GM19397 (cell line): ENCODE data around the gene ATN1.

ENCODE experiments used
- ATAC-seq: cut with Tn5 transposase; IDR thresholded peaks from one replicate; pipeline ENCODE4 v1.9.1; 2021; ENCODE audit warnings: mild to moderate bottlenecking, moderate library complexity; ENCODE audit not compliant: unreplicated experiment

ATN1 gene

DNA sequence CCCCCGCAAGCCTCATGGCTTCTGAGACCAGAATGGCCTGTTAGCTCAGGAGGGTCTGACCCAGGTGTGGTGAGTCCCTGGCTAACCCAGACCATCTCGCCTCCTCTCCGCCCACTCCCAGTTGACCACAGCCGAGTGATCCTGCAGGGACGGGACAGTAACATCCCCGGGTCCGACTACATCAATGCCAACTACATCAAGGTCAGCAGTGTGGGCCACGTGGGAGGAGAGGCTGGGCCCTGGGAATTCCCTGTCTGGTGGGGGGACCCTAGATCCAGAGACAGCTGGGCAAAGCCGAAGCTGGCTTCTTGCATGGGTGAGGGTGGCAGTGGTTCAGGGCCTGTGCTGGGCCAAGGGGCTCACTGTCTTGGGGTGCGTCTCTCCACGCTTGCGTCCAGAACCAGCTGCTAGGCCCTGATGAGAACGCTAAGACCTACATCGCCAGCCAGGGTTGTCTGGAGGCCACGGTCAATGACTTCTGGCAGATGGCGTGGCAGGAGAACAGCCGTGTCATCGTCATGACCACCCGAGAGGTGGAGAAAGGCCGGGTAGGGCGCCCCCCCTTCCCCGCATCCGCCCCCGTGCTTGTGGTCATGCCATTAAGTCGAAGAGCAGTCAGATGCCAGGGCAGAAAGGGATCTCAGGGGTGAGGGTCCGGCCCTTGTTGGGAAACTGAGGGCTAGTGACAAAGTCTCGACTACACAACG is 28.4 kb downstream of the ATN1 start:
- ATAC-seq, result no peak

DNA sequence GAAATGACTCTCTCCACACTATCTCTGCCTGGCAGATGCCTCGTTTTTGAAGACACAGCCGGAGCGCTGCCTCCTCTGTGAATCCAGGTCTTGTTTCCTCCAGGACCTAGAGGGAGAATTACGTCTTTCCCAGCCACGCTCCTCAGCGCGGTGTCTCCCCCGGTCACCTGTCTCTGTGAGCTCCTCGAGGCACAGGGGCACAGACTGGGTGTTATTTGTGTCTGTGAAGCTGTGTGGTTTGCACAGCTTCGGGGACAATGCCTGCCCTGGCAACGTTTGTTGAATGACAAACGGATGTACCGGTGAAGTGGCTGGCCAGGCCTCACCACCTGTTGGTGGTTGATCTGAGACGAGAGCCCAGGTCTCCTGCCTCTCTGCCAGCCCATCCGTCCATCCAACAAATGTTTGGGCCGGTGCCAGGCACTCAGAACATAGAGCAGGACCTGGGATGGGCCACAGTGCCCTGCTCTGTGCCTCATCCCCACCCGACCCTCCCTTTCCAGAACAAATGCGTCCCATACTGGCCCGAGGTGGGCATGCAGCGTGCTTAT is 29.5 kb downstream of the ATN1 start:
- ATAC-seq, result no peak

DNA sequence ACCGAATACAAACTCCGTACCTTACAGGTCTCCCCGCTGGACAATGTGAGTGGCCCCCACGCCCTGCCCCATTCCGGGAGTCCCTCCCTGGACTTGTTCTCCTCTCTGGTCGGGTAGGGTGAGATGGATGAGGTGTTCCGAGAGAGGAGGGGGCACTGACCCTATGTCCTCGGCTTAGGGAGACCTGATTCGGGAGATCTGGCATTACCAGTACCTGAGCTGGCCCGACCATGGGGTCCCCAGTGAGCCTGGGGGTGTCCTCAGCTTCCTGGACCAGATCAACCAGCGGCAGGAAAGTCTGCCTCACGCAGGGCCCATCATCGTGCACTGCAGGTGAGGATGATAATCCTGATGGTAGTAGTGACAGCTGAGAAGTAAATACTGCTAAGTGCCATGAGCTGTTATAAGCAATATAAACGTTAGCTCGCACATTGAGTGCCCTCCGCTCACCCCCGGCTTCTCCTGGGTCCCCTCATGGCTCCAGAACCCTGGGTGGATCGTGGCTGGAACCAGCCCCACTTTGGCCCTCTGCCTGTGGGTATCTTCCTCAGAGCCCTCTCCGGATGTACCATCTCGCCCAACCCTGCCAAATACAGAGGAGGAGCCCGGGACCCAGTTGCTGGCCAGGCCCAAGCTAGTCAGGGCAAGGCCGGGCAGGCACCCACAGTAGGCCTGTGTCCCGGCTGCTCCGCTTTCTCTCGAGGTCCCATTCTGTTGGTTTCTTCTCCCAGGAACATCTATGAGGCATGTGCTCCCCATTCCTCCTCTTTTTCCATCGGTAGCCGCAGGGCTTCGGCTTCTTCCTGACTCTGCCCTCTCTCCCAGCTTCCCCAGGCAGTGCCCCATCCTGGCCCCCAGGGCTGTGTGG is 30.2 kb downstream of the ATN1 start:
- ATAC-seq, result no peak

DNA sequence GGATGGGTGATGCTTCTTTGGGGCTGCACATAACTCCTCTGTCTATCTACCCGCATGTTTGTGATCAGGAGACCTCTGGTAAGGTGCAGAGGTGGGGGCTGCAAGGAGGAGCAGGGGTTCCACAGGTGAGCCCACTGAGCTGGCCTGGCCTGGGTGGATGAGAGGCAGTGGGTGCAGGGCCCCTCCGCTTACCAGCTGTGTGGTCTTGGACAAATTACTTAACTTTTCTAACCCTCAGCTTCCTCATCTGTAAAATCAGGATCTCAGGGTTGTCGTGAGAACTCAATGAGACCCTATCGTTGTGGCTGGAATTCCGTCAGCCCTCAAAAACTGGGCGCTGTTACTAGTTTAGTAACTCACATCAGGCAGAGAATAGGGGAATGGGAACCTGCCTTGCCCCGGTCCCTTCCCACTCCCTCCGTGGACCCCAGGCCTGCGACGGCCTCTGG is 30.9 kb downstream of the ATN1 start:
- no peak for ATAC-seq

DNA sequence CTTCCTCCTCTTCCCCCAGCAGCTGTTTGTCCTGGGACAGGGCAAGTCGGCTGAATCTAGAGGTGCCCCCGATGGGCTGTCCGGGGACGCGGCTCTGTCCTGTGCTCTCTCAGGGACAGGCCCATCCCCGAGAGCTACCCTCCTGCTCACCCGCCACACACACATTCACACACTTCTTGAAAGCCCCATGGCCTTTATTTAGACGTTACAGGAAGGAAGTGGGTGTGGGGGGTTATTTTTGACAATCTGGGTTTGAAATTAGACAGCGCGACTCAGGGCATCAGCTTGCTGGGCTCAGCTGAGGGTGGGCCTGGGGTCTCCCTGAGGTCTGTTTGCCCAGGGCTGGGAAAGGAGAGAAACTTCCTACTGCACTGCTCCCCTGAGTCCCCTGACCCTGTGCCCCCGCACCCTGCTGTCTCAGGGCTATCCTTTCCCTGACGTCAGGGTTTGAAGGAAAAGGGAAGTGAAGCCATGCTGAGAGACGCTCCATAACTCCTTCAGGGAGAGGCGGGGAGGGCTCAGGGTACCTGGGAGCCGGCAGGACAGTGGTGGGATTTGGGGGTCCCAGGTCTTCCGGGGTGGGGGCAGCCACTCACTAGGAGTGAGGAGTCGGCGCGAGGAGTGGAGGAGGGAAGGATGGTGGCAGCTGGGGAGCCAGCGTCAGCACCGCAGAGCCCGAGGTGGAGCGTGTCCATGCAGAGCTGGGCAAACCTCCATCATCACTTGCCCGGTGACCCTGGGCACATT is 31.5 kb downstream of the ATN1 start:
- ATAC-seq, result peak; percentile 54

DNA sequence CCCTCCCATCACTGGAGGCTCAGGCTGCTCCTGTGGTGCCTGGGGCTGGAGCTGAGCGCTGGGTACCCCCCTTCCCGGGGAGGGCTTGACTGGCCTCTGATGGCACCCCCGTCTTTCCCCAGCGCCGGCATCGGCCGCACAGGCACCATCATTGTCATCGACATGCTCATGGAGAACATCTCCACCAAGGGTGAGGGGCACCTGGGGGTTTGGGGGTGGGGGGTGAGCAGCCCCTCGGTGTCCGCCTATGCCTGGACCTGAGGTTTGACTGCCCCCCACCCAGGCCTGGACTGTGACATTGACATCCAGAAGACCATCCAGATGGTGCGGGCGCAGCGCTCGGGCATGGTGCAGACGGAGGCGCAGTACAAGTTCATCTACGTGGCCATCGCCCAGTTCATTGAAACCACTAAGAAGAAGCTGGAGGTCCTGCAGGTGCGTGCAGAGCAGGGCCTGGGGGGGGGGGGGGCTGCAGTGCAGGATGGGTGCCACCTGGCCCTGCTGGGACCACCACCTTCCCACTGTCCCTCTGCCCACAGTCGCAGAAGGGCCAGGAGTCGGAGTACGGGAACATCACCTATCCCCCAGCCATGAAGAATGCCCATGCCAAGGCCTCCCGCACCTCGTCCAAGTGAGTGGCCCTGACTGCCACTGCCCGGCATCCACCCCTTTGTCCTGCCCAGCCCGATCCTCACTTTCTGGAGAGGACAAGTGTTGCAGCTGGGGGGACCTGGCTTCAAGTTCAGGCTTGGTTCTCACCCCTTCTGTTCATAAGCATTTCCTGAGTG is 32.2 kb downstream of the ATN1 start:
- no peak for ATAC-seq

DNA sequence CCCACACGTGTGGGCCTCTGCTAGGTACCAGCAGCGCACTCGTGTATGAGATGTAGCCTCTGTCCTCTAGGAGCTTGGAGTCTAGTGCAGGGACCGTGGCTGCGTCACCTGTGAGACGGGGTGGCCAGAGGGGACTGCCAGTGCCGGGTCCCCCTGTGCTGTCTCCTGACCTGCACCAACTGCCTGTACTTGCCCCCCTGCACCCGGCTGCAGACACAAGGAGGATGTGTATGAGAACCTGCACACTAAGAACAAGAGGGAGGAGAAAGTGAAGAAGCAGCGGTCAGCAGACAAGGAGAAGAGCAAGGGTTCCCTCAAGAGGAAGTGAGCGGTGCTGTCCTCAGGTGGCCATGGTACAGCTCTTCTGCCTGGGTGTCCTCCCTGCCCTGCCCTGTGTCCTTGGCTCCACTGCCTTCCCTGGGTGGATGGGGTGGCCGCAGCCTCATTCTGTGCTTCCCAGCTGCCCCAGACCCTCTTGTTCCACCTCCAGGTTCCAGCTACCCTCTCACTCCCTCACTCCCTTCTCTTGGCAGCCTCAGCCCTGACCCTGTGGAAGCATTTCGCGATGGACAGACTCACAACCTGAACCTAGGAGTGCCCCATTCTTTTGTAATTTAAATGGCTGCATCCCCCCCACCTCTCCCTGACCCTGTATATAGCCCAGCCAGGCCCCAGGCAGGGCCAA is 33.0 kb downstream of the ATN1 start:
- no peak for ATAC-seq

DNA sequence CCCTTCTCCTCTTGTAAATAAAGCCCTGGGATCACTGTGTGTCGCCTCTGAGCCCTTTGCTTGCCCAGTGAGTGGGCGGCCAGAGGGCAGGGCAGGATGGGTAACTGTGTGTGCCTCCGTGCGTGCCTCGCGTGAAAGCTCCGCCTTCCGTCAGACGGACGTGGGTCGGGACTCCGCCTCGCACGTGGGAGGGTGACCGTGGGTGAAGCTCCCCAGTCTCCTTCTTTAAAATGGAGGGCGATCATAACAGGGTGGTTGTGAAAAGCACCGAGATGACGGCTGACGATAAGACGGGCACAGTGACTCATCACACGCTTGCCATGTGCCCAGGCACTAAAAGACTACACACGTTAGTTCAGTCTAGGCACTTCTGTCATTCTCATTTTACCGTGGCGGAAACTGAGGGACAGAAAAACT is 33.5 kb downstream of the ATN1 start:
- no peak for ATAC-seq

DNA sequence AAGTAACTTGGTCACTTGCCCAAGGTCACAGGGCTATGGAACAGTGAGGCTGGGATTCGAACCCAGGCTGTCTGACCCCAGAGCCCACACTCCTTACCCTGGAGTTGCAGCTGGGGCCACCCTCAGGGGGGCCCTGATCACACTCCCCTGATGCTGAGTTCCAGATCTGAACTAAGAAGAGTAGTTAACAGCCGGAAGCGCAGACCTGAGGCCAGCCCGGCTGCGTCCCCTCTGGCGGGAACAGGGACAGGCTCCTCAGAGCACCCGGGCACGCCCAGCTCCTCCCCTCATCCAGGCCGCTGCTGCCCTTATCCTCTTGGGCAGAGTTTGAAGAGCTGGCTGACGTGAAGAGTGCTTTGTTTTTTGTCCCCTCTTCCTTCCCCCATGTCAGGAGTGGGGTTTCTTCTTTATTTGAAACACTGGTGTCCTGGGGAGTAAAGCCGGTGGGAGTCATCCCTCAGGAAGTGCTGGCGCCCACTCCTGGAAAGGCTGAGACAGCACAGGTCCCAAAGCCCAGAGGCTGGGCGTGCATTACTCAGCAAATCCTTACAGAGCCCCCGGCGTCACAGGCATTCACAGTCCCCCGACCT is 34.0 kb downstream of the ATN1 start:
- ATAC-seq, result no peak

DNA sequence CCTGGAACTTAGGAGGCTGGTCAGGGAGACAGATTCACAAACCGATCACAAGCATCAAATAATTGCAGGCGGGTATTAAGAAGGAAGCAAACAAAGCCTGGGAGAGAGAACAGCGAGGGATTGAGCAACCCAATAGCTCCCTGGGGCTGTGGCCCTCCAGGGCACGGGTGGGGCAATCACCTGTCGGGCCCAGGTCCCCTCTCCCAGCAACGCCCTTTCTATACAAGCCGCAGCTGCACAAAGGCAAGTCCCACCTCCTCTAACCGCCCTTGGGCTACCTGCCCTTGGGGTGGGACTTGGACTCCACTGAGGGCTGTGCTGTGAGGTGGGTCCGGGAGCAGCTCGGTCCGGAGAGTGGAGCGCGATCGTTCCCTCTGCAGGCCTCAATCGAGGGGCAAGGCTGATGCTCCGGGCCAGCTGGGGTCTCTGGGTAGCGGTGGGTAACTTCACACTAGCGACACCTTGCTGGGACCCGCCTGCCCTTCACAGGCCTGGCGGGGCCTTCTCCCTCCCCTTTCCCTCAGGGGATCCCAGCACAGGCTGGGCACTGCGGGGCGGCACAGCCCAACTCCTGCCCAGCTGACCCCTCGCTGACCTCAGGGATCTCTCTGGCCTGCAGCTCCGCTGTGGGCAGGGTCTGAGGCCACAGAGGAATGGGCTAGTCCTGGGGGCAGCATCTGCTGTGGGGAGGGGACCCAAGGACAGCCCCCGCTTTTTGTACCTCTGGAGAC is 34.7 kb downstream of the ATN1 start:
- ATAC-seq, result no peak

DNA sequence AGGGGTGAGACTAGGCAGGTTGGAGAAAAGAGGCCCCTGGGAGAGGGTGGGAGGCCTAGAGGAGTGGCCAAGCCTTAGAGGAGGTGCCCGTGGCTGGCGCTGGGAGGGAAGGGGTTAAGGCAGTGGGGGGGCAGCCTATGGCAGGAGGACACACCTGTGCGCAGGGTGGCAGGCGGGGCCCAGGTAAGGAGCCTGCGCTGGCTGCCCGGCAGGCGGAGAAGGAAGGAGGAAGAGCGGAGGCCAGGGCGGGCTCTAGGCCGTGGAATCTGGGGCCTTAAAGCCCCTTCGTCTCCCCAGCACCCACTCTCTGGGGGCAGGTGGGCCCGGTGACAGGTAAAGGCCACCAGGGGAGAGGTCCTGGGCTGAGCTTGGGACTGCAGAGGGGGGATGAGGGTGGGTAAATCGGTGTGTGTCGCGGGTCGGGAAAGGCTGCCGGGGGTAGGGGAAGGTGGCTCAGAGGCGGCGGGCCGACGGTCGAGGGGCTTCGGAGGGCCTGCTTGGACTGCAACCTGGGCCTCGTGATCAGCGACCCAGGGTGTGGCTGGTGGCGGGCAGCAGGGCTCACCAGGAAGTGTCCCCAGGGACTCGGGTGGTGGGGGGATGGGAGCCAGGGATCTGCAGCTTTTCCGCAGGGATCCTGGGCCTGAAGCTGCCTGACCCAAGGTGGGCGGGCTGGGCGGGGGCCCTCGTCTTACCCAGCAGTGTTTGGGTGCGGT is 35.4 kb downstream of the ATN1 start:
- ATAC-seq, result no peak

DNA sequence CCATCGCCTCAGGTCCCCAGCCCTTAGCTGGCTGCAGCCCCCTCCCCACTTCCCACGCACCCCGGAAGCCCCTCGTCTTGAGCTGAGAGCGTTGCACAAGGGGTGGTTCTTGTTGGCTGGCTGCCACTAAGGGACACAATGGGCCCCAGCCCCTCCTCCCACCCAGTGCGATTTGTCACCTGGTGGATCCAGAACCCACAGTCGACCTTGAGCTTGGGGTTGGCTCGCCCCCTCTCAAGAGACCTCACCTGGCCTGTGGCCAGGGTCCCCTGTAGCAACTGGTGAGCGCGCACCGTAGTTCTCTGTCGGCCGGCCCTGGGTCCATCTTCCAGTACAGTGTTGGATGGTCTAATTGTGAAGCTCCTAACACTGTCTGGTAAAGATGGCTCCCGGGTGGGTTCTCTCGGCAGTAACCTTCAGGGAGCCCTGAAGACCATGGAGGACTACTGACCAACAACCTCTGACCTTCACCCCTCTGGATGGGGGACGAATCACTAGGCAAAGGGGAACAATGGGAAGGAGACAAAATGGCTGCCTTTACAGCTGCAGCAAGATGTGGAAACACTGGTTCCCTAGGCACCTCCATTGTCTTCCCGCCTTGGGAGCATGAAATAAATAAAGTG is 36.1 kb downstream of the ATN1 start:
- ATAC-seq, result no peak

DNA sequence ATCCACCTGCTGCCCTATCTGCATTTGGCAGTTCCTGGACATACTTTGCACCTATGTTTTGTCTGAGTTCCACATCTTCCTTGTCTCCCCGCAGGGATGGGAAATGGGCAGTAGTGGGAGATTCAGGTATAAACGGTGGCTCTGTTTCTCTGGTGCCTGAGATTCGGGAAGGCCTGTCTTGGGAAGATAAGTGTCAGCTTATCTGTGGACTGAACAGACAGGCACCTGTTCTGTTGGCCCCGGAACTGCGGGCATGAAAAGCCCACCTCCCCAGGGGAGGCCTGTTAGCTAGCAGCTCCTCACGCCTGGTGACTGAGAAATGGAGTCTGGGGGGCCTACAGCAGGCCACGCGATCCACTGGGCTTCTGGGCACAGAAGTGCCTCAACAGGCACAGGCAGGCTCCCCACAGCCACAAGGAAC is 36.9 kb downstream of the ATN1 start:
- ATAC-seq, result no peak

DNA sequence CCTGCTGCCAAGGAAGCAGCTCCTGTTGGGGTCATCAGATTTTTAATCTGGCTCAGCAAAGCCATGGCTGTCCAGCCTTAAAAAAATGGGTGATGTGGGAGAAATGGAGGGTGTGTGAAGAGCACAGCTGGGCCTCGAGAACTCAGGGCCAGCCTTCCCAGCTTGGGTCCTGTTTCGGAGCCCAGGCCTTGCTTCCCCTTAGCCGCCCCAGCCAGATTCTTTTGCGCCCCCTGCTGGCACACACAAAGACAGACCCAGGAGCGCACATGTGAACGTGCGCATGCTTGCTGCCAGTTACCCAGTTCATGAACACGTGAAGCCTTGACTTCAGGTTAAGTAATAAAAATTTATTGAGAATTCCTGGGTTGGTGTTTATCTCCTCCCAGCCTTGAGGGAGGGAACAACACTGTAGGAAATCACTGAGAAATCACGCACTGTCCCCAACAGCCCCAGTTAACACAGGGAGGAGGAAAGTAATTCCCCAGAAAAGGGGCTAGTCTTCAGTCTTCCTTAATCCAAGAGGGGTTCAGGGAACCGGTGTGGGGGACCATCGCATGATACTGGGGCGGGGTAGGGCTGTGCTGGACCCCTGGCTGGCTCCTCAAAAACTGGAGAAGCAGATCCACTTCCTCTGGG is 37.4 kb downstream of the ATN1 start:
- ATAC-seq, result peak; percentile 39

DNA sequence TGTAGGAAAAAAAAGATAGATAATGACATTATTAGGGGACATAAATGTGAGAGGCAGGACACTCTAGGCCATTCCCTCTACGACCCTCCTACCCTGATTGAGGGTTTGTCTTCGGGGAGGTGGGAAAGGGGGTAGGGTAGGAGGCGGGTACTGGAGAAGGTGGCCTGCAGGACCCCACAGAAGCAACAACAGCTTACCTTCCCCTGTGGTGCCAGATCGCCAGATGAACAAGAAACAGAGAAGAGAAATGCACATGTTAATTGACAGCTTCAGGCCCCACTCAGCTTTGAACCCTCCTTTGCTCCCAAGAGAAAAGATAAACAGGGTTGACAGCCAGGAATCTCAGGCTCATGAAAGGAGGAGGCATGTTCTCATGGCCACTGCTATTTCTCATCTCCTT is 38.0 kb downstream of the ATN1 start:
- no peak for ATAC-seq

DNA sequence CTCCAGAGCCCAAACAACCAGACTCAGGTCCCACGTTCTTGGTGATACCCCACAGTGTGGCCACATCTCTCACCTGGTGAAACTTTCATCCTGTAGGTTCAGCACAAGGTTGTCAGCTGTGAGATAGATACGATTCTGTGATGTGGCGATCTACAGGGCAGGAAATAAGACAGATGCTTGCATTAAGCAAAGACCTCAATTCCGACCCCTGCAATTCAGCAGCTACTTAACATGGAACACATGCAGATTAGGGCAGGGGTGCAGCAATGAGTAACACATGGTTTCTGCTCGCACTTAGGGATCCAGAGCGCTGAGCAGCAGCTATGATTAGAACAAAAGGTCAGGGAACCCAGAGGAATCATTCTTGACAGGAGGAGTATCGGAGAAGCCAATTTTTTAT is 38.6 kb downstream of the ATN1 start:
- no peak for ATAC-seq

DNA sequence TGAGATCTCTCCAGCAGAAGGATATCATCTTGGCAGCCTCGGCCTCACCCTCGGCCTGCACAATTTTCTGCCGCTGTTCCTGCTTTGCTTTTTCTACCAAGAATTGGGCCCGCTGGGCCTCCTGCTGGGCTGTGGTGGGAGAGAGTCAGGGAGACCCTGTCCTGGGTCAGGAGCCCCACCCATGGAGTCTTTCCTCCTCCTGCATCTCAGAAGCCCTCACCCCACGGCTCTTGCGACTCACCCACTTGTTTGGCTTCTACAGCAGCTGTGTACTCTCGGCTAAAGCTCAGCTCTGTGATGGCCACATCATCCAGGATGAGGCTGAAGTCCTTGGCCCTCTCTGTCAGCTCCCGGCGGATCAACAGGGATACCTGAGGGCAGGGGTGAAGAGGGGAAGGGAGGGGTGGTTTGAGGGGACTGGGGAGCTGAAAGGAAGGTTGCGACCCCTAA is 39.9 kb downstream of the ATN1 start:
- no peak for ATAC-seq
